MG63 (cell line): ENCODE measurements around the gene SCN4B. TPM values are rescaled to one million over a fixed set of nuclear protein-coding genes. Genes with fewer than 3 reads are reported as not detected.

ENCODE experiments used
- DNase-seq: peaks from one replicate; pipeline ENCODE4 v3.0.0-alpha.2; 2020
- H3K27me3 ChIP-seq: fragments of 250-450 bp; sonication (Bioruptor Pico); 2 replicates; pipeline ENCODE4 v1.5.1; 2020; ENCODE audit warnings: mild to moderate bottlenecking, moderate library complexity
- H3K36me3 ChIP-seq: fragments of 250-450 bp; sonication (Bioruptor Pico); 2 replicates; pipeline ENCODE4 v1.5.1; 2020; ENCODE audit warnings: mild to moderate bottlenecking, moderate library complexity
- H3K4me3 ChIP-seq: fragments of 250-450 bp; sonication (Bioruptor Pico); 2 replicates; pipeline ENCODE4 v1.5.1; 2020; ENCODE audit warnings: mild to moderate bottlenecking, moderate library complexity
- H3K9me3 ChIP-seq: fragments of 250-450 bp; sonication (Bioruptor Pico); 2 replicates; pipeline ENCODE4 v1.5.1; 2020; ENCODE audit warnings: mild to moderate bottlenecking, moderate library complexity
- total RNA-seq: library from RNA; depleted of rRNA; stranded (reverse); fragments of >200 nt; shearing (Covaris generic); gene quantifications from 2 replicates; pipeline ENCODE4 v1.2.3, GENCODE V29; 2014; ENCODE audit warnings: low replicate concordance

Gene SCN4B
- total RNA-seq, 1 experiment from 2014 or later = 0.23 TPM

DNA sequence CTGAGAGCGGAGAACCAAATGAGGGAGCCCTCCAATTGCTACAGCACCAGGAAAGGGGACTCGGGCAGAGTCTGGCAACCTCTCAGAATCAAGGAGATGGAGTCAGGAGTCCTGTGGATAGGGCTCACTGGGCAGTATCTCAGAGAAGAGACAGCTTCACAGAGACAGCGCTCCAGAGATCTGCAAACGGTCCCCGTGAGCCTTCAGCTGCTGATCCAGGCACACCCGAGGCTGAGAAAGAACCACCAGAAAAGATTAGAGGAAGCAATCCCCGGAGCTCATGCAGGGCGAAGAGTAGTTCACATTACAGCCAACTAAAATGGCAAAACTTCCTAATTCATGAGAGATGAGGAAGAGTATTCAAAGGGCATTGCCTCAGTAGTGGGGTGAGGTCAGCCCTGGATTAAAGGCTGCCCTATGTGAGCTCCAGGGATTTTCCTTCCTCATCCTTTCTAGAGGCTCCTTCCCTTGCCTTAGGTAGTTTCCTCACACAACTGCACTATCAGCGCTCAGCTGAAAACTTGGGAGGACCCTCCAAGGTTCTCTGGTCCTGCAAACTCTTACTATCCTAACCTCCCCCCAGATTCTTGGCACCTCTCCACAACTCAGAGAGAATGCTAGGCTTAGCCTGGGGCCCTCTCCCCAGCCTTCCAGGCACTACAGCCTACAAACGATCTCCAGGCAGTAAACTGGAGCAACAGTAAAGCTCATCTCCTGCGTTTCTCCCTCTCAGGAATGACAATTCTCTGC lies 23.7 kb downstream of the SCN4B start:
- H3K27me3 ChIP-seq = no peaks in the 10 kb centered on the region
- DNase-seq = no peak
- no peaks in the 10 kb centered on the region for H3K9me3 ChIP-seq
- no peaks in the 10 kb centered on the region for H3K36me3 ChIP-seq
- H3K4me3 ChIP-seq = no peak overlapping the region

DNA sequence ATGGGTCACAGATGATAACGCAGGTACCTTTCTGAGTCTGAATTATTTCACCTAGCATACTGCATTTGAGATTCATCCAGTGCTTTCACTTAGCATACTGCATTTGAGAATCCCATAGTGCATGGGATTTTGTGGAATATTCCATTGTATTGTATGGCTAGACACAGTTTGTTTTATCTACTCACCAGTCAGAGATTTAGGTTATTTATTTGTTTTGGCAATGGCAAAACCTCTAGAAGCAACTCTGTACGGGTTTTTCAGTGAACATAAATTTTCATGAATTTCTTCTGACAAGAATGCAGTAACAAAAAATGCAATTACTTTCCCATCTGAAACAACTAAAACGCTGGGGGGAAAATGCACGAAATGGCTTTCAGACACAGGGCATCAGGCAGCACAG lies 24.3 kb downstream of the SCN4B start:
- H3K36me3 ChIP-seq = no peaks in the 10 kb centered on the region
- no peak for DNase-seq
- H3K4me3 ChIP-seq = no peak overlapping the region
- no peaks in the 10 kb centered on the region for H3K27me3 ChIP-seq
- no peaks in the 10 kb centered on the region for H3K9me3 ChIP-seq

DNA sequence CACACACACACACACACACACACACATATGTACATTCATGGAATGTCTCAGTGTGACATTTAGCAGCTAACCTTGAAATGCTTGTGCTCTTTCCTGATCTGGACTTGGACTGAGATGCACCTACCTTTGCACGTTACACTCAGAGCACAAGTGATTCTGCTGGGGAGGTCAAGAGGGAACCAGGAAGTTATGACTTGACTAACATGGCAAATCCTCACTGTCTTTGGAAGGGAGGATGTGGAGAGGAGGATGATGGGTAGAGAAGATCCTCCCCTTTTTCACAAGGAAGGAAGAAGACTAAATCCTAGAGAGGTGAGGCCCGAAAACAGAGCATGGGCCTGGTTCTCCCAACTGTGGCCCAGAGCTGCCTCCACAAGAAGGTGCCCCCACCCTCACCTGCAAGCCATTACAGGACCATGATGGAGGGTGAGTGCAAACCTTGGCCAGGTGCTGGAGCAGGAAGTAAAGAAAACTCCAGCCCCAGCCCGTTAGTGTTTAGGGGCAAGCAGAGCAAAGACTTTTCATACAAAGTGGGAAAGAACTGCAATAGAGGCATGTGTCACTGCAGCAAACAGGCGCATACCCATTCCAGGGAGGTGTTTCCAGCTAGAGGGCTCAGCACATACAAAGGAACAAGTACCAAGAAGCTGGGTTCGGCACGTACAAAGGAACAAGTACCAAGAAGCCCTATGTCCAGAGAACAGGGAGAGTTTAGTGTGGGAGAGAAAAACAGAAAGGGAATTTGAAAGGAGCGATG lies 26.4 kb downstream of the SCN4B start:
- Histone ChIP-seq H3K27me3 (no peaks in the 10 kb centered on the region), H3K9me3 (no peaks in the 10 kb centered on the region), H3K36me3 (no peaks in the 10 kb centered on the region), H3K4me3 (no peak overlapping the region)
- DNase-seq = no peak

DNA sequence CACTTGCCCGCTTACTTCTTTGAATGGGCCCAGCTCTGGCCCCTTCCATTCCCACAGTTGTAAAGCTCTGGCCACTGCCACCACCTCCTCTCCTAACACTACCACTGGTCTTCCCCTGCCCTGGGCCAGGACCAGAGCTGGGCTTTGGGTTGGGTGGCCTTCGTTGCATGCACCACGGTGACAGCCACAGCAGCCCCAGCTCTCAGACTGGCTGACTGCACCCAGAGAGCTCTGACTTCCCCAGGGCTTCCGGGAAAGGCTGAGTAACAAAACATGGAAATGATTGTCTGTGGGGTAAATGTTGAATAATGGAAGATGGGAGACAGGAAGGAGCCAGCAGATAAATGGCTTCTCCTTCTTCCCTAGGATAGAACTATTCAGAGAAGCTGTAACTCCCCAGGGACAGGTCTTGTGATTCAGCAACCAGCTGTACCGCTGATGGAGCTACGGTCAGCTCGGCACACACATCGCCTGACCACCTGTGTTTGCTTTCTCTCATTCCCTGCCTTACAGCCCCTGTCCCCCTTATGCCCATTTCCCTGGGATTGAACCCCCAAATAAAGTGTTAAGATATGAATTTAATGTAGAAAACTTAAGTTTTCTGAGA lies 27.6 kb downstream of the SCN4B start:
- Histone ChIP-seq H3K9me3 (no peaks in the 10 kb centered on the region), H3K4me3 (no peak overlapping the region), H3K36me3 (no peaks in the 10 kb centered on the region), H3K27me3 (no peaks in the 10 kb centered on the region)
- no peak for DNase-seq

DNA sequence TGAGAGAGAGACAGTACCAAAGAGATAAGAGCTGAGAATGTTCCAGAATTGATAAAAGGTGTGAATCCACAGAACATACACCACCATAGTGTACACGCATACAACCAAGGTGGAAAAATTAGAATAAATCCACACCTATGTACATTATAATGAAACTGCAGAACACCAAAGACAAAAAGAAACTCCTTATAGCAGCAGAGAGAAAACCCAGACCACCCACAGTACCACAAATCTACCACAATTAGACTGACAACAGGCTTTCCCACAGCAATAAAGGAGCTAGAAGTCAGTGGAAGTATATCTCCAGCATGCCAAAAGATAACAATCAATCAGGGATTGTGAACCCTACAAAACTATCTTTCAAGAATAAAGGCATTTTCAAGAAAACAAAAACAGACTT lies 31.8 kb downstream of the SCN4B start:
- Histone ChIP-seq H3K4me3 (no peak overlapping the region), H3K36me3 (no peaks in the 10 kb centered on the region), H3K9me3 (no peaks in the 10 kb centered on the region), H3K27me3 (no peaks in the 10 kb centered on the region)
- no peak for DNase-seq

DNA sequence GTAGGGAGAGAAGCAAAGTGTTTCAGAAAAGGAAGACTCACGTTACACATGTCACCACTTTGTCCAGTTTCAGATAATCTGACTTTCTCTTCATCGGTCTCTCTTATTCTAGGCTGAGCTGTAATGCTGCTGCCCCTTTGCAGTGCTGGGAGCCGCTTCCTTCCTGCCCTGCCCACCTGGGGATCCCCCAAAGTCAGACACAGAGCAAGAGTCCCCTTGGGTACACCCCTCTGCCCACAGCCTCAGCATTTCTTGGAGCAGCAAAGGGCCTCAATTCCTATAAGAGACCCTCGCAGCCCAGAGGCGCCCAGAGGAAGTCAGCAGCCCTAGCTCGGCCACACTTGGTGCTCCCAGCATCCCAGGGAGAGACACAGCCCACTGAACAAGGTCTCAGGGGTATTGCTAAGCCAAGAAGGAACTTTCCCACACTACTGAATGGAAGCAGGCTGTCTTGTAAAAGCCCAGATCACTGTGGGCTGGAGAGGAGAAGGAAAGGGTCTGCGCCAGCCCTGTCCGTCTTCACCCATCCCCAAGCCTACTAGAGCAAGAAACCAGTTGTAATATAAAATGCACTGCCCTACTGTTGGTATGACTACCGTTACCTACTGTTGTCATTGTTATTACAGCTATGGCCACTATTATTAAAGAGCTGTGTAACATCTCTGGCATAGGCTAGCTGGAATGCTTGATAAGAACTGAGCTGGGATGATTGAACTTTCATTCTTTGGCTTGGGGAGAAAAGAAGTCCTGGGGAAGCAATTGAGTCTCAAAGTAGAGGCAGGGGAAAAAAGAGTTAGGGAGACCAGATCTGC lies 34.6 kb downstream of the SCN4B start:
- Histone ChIP-seq H3K36me3 (no peaks in the 10 kb centered on the region), H3K9me3 (no peaks in the 10 kb centered on the region), H3K4me3 (no peak overlapping the region), H3K27me3 (no peaks in the 10 kb centered on the region)
- no peak for DNase-seq

DNA sequence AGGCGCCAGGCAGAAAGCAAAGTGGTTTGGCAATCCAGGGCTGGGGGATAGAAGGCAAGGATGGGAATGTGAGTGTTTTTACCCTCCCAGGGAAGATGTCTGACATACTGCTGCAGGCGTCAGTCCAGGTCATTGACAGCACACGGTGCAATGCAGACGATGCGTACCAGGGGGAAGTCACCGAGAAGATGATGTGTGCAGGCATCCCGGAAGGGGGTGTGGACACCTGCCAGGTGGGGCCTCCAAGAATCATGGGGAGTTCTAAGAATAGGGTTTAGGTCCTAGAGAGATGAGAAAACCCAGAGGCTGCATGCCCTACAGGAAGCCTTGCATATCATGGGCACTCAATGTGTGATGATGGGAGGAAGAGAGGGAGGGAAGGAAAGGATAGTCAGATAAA lies 37.6 kb downstream of the SCN4B start:
- no peak for DNase-seq
- no peaks in the 10 kb centered on the region for H3K9me3 ChIP-seq

DNA sequence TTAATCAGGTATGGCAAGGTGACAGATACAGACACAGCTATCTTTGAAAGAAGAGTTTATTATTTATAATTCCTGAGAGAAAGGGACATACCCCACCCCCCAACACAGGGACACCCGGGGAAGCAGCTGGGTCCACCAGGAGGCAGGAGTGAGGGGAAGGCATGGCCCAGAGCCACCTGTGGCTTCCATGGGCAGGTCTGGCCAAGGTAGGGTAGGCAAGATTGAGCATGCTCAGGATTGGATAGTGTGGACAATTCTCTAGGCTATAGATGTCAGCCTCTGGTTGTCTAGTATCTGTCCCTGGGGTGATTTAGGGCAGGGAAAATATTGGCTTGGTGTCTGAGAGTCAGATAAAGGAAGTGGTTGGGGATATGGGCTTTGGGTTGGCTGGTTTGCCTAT lies 38.4 kb downstream of the SCN4B start:
- no peaks in the 10 kb centered on the region for H3K27me3 ChIP-seq
- H3K9me3 ChIP-seq = no peaks in the 10 kb centered on the region
- H3K36me3 ChIP-seq = no peaks in the 10 kb centered on the region
- no peak overlapping the region for H3K4me3 ChIP-seq
- no peak for DNase-seq

More for the DNA sequence above, 37.6 kb downstream of the SCN4B start:
- Histone ChIP-seq H3K36me3 (no peaks in the 10 kb centered on the region), H3K27me3 (no peaks in the 10 kb centered on the region), H3K4me3 (no peak overlapping the region)

DNA sequence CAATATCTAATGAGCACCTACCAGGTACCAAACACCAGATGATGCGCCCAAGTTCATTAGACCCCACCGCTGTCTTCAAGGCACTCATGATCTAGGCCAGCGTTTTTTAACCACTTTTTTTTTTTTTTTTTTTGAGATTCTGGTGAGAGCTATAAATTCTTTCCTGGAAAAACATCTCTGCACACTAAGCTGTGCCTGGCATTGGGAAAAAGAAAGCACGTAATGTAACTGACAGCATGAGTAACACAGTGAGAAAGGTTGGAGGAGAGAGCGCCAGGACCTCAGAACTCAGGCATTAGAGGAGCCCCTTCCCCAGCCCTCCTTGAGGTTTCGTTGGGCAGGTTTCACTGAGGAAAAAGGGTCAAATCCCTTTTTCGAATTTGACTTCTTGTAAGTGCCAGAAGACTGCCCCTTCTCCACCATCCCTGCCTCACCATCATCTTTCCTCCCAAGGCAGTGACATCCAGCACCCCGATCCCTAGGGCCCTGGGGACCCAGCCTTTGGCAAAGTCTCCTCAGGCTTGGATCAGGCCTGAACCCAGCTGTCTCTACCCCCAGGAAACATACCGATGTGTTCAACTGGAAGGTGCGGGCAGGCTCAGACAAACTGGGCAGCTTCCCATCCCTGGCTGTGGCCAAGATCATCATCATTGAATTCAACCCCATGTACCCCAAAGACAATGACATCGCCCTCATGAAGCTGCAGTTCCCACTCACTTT lies 39.8 kb downstream of the SCN4B start:
- Histone ChIP-seq H3K9me3 (no peaks in the 10 kb centered on the region), H3K4me3 (no peak overlapping the region), H3K27me3 (no peaks in the 10 kb centered on the region), H3K36me3 (no peaks in the 10 kb centered on the region)
- DNase-seq = no peak

DNA sequence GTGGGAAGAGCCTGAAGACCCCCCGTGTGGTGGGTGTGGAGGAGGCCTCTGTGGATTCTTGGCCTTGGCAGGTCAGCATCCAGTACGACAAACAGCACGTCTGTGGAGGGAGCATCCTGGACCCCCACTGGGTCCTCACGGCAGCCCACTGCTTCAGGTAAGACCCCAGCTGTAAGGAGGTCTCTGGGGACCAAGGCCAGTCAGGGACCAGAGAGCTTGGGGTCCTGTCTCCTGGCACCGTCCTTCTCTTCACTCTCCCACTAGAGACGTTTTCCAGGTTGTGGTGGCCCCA lies 40.9 kb downstream of the SCN4B start:
- no peaks in the 10 kb centered on the region for H3K27me3 ChIP-seq
- H3K9me3 ChIP-seq = no peaks in the 10 kb centered on the region

DNA sequence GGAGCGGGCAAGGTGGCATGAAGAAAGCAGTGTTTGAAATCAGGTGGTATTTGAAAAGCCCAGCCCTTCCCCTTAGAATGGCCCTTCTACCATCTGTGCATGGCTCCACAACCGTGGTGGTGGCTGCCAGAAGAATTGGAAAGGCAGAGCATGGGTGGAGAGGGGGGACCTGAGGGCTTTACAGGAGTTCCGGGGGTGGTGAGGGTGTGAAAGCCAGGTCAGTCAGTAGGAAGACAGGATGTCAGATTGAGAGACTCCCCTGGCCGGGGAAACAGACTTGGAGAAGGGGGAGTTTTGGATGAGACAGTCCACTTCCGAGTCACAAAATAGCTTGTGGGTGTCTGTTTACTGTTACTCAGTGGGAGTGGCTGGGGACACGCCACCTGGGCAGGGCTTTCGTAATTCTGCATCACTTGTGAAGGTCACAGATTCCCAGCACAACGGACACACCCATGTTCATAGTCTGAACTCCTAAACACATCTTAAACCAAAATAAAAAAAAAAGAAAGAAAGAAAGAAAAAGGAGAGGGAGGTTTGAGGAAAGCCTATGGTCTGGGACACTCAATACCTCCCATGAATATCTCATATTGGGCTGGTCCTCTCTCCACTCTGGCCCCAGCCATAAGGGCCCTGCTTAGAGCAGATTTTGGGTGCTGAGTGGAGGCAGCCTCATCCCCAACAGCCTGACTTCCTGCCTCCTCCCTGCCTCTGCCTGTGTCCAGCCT lies 41.4 kb downstream of the SCN4B start:
- Histone ChIP-seq H3K4me3 (no peak overlapping the region), H3K36me3 (no peaks in the 10 kb centered on the region), H3K9me3 (no peaks in the 10 kb centered on the region), H3K27me3 (no peaks in the 10 kb centered on the region)
- peak; percentile 22 for DNase-seq

More for the DNA sequence above, 40.9 kb downstream of the SCN4B start:
- Histone ChIP-seq H3K36me3 (no peaks in the 10 kb centered on the region), H3K4me3 (no peak overlapping the region)
- no peak for DNase-seq

DNA sequence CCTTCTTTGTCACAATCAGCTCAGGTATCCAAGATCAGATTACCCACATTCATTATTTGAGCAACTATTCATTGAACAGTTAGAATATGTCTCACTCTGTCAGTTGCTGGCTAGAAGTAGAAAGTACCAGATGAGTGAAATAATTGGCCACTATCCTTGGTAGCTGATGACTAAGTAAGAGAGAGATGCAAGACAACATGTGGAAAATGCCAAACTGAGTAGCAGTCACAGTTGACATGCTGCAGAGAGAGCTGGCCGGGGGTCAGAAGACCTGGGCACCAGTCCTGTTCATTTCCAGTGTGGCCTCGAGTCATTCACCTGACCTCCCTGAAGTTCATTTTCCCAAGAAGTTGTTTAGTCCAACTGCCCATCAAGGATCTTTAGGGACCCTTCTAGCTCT lies 43.4 kb downstream of the SCN4B start:
- peak; percentile 80 for DNase-seq
- H3K4me3 ChIP-seq = no peak overlapping the region
- no peaks in the 10 kb centered on the region for H3K9me3 ChIP-seq
- H3K36me3 ChIP-seq = no peaks in the 10 kb centered on the region
- no peaks in the 10 kb centered on the region for H3K27me3 ChIP-seq

DNA sequence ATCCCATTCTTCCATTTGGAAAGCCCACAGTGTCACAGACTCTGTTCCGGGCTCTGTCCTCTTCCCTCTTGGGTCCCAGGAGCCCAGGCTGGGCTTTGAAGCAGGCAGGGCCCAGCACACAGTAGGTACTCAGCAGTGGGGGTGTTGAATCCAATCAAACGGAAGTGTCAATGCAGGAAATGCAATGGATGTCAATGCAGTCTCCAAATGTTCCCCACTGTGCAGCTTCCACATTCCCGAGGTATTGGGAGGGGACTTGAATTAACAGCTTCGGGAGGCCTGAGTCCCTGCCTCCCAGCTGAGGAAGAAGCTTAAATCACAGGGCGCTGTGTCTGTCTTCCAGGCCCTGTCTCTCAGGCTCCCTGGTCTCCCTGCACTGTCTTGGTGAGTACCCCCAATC lies 44.1 kb downstream of the SCN4B start:
- Histone ChIP-seq H3K9me3 (no peaks in the 10 kb centered on the region), H3K4me3 (no peak overlapping the region), H3K36me3 (no peaks in the 10 kb centered on the region), H3K27me3 (no peaks in the 10 kb centered on the region)
- no peak for DNase-seq

DNA sequence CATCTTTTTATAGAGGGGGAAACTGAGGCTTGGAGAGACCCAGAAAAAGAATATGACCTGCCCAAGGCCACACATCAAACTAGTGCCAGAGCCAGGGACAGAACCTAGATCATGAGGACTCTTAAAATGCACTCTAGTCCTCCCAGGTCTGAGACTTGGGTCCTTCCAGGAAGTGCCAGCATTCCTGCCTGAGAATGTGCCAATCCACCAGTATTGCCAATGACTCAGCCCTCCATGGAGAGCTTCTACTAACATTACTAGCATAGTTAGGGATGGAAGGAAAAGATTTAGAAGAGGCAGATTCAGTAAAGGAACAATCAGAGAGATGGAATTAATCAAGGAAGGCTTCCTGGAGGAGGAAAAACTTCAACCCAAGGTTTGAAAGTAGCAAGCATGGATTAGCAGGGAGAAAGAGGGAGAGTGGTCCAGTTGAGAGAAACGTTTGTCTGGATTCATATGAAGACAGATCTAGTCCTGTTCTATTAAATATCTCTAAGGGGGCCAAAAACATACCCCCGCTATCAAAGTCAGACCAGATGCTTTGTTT lies 45.8 kb downstream of the SCN4B start:
- peak; percentile 88 for DNase-seq

DNA sequence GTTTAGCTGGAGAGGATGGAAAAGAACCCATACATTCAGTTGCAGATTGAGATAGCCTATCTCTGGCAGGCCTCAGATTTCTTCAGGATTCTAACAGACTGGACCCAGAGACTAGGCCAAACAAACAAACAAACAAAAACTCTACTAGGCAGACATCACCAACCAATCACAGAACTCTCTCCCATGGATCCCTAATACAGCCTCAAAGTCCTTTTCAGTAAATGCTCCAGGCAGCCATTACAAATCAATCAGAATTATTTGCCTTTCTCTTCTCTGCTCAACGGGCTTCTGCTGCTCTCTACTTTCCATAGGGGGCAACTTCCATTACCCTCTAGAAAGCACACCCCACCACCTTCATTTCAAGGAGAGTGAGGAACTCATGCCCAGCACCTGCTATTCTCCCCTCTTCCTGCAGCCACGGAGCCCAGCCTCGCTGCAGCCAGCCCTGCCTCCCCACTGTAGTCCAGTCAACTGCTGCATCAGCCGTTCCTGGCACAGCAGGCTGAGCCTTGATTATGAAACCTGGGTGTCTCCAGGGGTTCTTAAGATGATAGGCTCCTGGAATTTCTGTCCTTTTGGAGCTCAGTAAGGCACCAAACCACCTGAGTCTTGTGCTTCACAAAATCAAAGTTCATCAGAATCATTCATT lies 46.8 kb downstream of the SCN4B start:
- no peaks in the 10 kb centered on the region for H3K36me3 ChIP-seq
- H3K4me3 ChIP-seq = no peak overlapping the region
- no peaks in the 10 kb centered on the region for H3K27me3 ChIP-seq
- H3K9me3 ChIP-seq = no peaks in the 10 kb centered on the region
- no peak for DNase-seq

More for the DNA sequence above, 45.8 kb downstream of the SCN4B start:
- no peaks in the 10 kb centered on the region for H3K36me3 ChIP-seq
- H3K9me3 ChIP-seq = no peaks in the 10 kb centered on the region
- no peaks in the 10 kb centered on the region for H3K27me3 ChIP-seq
- H3K4me3 ChIP-seq = no peak overlapping the region
